Measurements from ENCODE around the gene MOCOS. TPM values are rescaled to one million over a fixed set of nuclear protein-coding genes. Genes with fewer than 3 reads are reported as not detected.

The MOCOS gene
- total RNA-seq, 1 donor from 2014 or later, result 1.9 TPM

GRCh38 chr18:36307513-36307912 is 120.2 kb downstream of the MOCOS start:
- Mint-ChIP-seq H3K4me1 (ENCODE audit: low read depth, unreplicated experiment) (peaks cover 57% of the 10 kb centered on the region), H3K4me3 (ENCODE audit: unreplicated experiment) (no peak overlapping the region), H3K9me3 (ENCODE audit: unreplicated experiment) (no peaks in the 10 kb centered on the region), H3K27ac (ENCODE audit: unreplicated experiment) (peak overlapping the region; percentile 59), H3K36me3 (ENCODE audit: low read depth, unreplicated experiment) (peaks cover 2% of the 10 kb centered on the region), H3K27me3 (ENCODE audit: low read depth, unreplicated experiment) (peaks cover 5% of the 10 kb centered on the region)
- H2AFZ ChIP-seq (ENCODE audit: low read depth, low read length), result no peak overlapping the region
- H3K27ac ChIP-seq (ENCODE audit: low read depth, low read length), result no peak overlapping the region
- FAIRE-seq, result peak; percentile 80
- no peak overlapping the region for H3K9ac ChIP-seq (ENCODE audit: low read length)
- peaks cover 56% of the 10 kb centered on the region for H3K79me2 ChIP-seq (ENCODE audit: insufficient read depth, low read length)
- H3K4me2 ChIP-seq (ENCODE audit: low read length), result no peak overlapping the region
- H3K4me3 ChIP-seq (ENCODE audit: insufficient read depth, low read depth, low read length), result no peak overlapping the region
- H3K4me1 ChIP-seq (ENCODE audit: insufficient read depth, low read length), result peaks cover 29% of the 10 kb centered on the region
- peak; percentile 57 for DNase-seq (ENCODE audit: low read depth)
- no peaks in the 10 kb centered on the region for H3K9me3 ChIP-seq (ENCODE audit: insufficient read depth, low read depth, low read length)
- no peaks in the 10 kb centered on the region for H3K36me3 ChIP-seq (ENCODE audit: insufficient read depth, low read length)
- no peaks in the 10 kb centered on the region for H3K27me3 ChIP-seq (ENCODE audit: insufficient read depth, low read length)
- H4K20me1 ChIP-seq (ENCODE audit: insufficient read depth, low read length), result peaks cover 6% of the 10 kb centered on the region
- TF ChIP-seq CTCF (IDR thresholded peaks at IDR 0.05; ENCODE audit: insufficient read depth, low read depth, low read length), result no peak
- TF ChIP-seq EZH2 (IDR thresholded peaks at IDR 0.05; ENCODE audit: insufficient read depth, low read length), result no peak

GRCh38 chr18:36308711-36309435 is 121.6 kb downstream of the MOCOS start:
- no peaks in the 10 kb centered on the region for H3K27me3 Mint-ChIP-seq (ENCODE audit: low read depth, unreplicated experiment)
- H3K4me1 Mint-ChIP-seq (ENCODE audit: low read depth, unreplicated experiment), result peaks cover 56% of the 10 kb centered on the region
- no peaks in the 10 kb centered on the region for H3K9me3 Mint-ChIP-seq (ENCODE audit: unreplicated experiment)
- Histone ChIP-seq H4K20me1 (ENCODE audit: insufficient read depth, low read length) (no peaks in the 10 kb centered on the region), H3K27ac (ENCODE audit: low read depth, low read length) (peak overlapping the region; percentile 99), H3K4me2 (ENCODE audit: low read length) (peak overlapping the region; percentile 83), H3K36me3 (ENCODE audit: insufficient read depth, low read length) (no peaks in the 10 kb centered on the region), H3K4me1 (ENCODE audit: insufficient read depth, low read length) (peaks cover 34% of the 10 kb centered on the region), H3K27me3 (ENCODE audit: insufficient read depth, low read length) (no peaks in the 10 kb centered on the region), H3K79me2 (ENCODE audit: insufficient read depth, low read length) (peaks cover 47% of the 10 kb centered on the region), H2AFZ (ENCODE audit: low read depth, low read length) (peak overlapping the region; percentile 21), H3K4me3 (ENCODE audit: insufficient read depth, low read depth, low read length) (peak overlapping the region; percentile 15), H3K9me3 (ENCODE audit: insufficient read depth, low read depth, low read length) (no peaks in the 10 kb centered on the region), H3K9ac (ENCODE audit: low read length) (peak overlapping the region; percentile 67)
- FAIRE-seq, result no peak
- H3K27ac Mint-ChIP-seq (ENCODE audit: unreplicated experiment), result peak overlapping the region; percentile 85
- TF ChIP-seq CTCF (IDR thresholded peaks at IDR 0.05; ENCODE audit: insufficient read depth, low read depth, low read length), result no peak
- no peak for TF ChIP-seq EZH2 (IDR thresholded peaks at IDR 0.05; ENCODE audit: insufficient read depth, low read length)
- no peak for DNase-seq (ENCODE audit: low read depth)
- peaks cover 2% of the 10 kb centered on the region for H3K36me3 Mint-ChIP-seq (ENCODE audit: low read depth, unreplicated experiment)
- peak overlapping the region; percentile 51 for H3K4me3 Mint-ChIP-seq (ENCODE audit: unreplicated experiment)
